Keratinocyte (primary cell): ENCODE results near the gene UBXN2A. TPM values are rescaled to one million over a fixed set of nuclear protein-coding genes. Genes with fewer than 3 reads are reported as not detected.

Experiments
- DNase-seq: peaks from one replicate; pipeline ENCODE4 v3.0.0-alpha.2; 2011; ENCODE audit warnings: low read depth, missing footprints, low spot score
- FAIRE-seq: peaks from 2 replicates; lab custom pipeline; 2011; peaks lifted over from hg19 to GRCh38; lab: Jason Lieb, UNC
- H2AFZ ChIP-seq: 2 replicates; pipeline ENCODE4 v1.6.0; 2012; ENCODE audit warnings: low read length, control low read depth, inconsistent platforms; ENCODE audit not compliant: control insufficient read depth
- H3K27ac ChIP-seq: 2 replicates; pipeline ENCODE4 v1.5.1; 2011; ENCODE audit warnings: low read length; ENCODE audit not compliant: control insufficient read depth, insufficient read depth
- H3K27me3 ChIP-seq: 3 replicates; pipeline ENCODE4 v1.6.0; 2011; ENCODE audit warnings: low read length; ENCODE audit not compliant: control insufficient read depth, insufficient read depth; ENCODE audit errors: extremely low read depth
- H3K36me3 ChIP-seq, 2 experiments: 2 replicates in 1 of 2; 3 replicates in 1 of 2; pipeline ENCODE4 v1.5.1; 2011; ENCODE audit warnings: low read length in 2 of 2, mild to moderate bottlenecking in 1 of 2; ENCODE audit not compliant: control insufficient read depth in 2 of 2, insufficient read depth in 2 of 2; ENCODE audit errors: extremely low read depth in 1 of 2
- H3K4me1 ChIP-seq: 3 replicates; pipeline ENCODE4 v1.5.1; 2011; ENCODE audit warnings: low read length; ENCODE audit not compliant: control insufficient read depth, insufficient read depth; ENCODE audit errors: extremely low read depth
- H3K4me2 ChIP-seq: 3 replicates; pipeline ENCODE4 v1.6.0; 2011; ENCODE audit warnings: low read depth, low read length; ENCODE audit not compliant: control insufficient read depth, insufficient read depth; ENCODE audit errors: extremely low read depth
- H3K4me3 ChIP-seq, 3 experiments: fragments of 200-600 bp in 1 of 3; sonication (generic) in 1 of 3; 2 replicates in 2 of 3; 3 replicates in 1 of 3; pipeline ENCODE4 v1.5.1; 2011 to 2016; ENCODE audit warnings: low read length in 3 of 3, mild to moderate bottlenecking in 3 of 3, control low read depth in 2 of 3, inconsistent platforms in 1 of 3, low read depth in 1 of 3, mixed read lengths in 1 of 3, mixed run types in 1 of 3, moderate library complexity in 1 of 3; ENCODE audit not compliant: control insufficient read depth in 2 of 3, insufficient read depth in 2 of 3; ENCODE audit errors: extremely low read depth in 1 of 3
- H3K79me2 ChIP-seq: 2 replicates; pipeline ENCODE4 v1.6.0; 2012; ENCODE audit warnings: low read length; ENCODE audit not compliant: control insufficient read depth, insufficient read depth
- H3K9ac ChIP-seq: 3 replicates; pipeline ENCODE4 v1.6.0; 2011; ENCODE audit warnings: low read length; ENCODE audit not compliant: control insufficient read depth, insufficient read depth; ENCODE audit errors: extremely low read depth
- H3K9me1 ChIP-seq: 3 replicates; pipeline ENCODE4 v1.6.0; 2011; ENCODE audit warnings: low read length; ENCODE audit not compliant: control insufficient read depth, insufficient read depth; ENCODE audit errors: extremely low read depth
- H3K9me3 ChIP-seq: 2 replicates; pipeline ENCODE4 v1.5.1; 2012; ENCODE audit warnings: low read depth, low read length; ENCODE audit not compliant: control insufficient read depth
- H4K20me1 ChIP-seq: 3 replicates; pipeline ENCODE4 v1.6.0; 2011; ENCODE audit warnings: low read length; ENCODE audit not compliant: control insufficient read depth, insufficient read depth; ENCODE audit errors: extremely low read depth
- EZH2 ChIP-seq: IDR thresholded peaks from one replicate; pipeline ENCODE4 v1.6.1; 2012; ENCODE audit warnings: inconsistent platforms, mild to moderate bottlenecking, low read length, moderate library complexity
- dilution Hi-C: fragments of 300-500 bp; cut with MboI; formaldehyde crosslinking; loops from one replicate; pipeline ENCODE4 v1.7.0; 2020; ENCODE audit warnings: low sequenced_read_pairs; ENCODE audit not compliant: extremely low pct_ligation_motif_present
- polyA plus RNA-seq, 5 experiments: library from polyadenylated mRNA; depleted of rRNA in 3 of 5; stranded (reverse) in 3 of 5; stranded (forward) in 1 of 5; unstranded in 1 of 5; fragments of >200 nt; gene quantifications; 1 replicate in 1 of 5; 2 replicates in 3 of 5; 3 replicates in 1 of 5; pipeline versions ENCODE4 v1.2.1 to v1.2.3, GENCODE V29; 2011 to 2012; ENCODE audit warnings: missing spikeins in 2 of 5, low read depth in 1 of 5, low replicate concordance in 1 of 5
- TF ChIP-seq, protein P1 (sequence below), 3 experiments: IDR thresholded peaks in 1 of 3; conservative IDR thresholded peaks in 1 of 3; optimal IDR thresholded peaks in 1 of 3; 2 replicates in 2 of 3; 3 replicates in 1 of 3; pipeline versions ENCODE3 to v1.5.1; 2011; ENCODE audit warnings: low read length in 3 of 3, mild to moderate bottlenecking in 3 of 3, moderate library complexity in 2 of 3, control low read depth in 1 of 3, inconsistent platforms in 1 of 3; ENCODE audit not compliant: insufficient read depth in 2 of 3; ENCODE audit errors: extremely low read depth in 1 of 3

The UBXN2A gene
- polyA plus RNA-seq, 1 donor (not counting 4 experiments of a cell fraction or from before 2014, with no cell fraction given), result 11.7 TPM

DNA sequence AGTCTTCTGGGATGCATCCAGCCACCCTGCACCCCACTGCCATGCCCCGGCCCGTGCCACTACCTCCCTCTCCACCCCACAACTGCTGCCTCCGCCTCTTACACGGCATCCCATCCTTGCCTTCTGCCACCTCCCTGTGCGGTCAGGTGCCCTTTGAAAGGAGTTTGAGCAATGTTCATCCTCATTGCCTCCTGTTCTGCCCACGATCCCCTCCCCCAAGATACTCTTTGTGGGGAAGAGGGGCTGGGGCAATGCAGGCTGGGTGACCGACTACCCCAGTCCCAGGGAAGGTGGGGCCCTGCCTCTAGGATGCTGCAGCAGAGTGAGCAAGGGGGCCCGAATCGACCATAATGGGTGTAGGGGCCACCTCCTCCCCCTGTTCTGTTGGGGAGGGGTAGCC lies 78.0 kb downstream of the UBXN2A start:
- Histone ChIP-seq H3K9ac (no peak overlapping the region), H3K79me2 (no peaks in the 10 kb centered on the region), H3K9me1 (no peaks in the 10 kb centered on the region), H3K4me1 (peaks cover 12% of the 10 kb centered on the region), H2AFZ (no peak overlapping the region), H3K4me3 (no peak overlapping the region), H3K36me3 (peaks cover 0 to 1% of the 10 kb centered on the region in 2 experiments), H3K4me2 (no peak overlapping the region), H4K20me1 (no peaks in the 10 kb centered on the region), H3K27ac (no peak overlapping the region), H3K9me3 (no peaks in the 10 kb centered on the region), H3K27me3 (peaks cover 1% of the 10 kb centered on the region)
- DNase-seq, result no peak
- no peak for TF ChIP-seq EZH2
- TF ChIP-seq, protein P1, sequence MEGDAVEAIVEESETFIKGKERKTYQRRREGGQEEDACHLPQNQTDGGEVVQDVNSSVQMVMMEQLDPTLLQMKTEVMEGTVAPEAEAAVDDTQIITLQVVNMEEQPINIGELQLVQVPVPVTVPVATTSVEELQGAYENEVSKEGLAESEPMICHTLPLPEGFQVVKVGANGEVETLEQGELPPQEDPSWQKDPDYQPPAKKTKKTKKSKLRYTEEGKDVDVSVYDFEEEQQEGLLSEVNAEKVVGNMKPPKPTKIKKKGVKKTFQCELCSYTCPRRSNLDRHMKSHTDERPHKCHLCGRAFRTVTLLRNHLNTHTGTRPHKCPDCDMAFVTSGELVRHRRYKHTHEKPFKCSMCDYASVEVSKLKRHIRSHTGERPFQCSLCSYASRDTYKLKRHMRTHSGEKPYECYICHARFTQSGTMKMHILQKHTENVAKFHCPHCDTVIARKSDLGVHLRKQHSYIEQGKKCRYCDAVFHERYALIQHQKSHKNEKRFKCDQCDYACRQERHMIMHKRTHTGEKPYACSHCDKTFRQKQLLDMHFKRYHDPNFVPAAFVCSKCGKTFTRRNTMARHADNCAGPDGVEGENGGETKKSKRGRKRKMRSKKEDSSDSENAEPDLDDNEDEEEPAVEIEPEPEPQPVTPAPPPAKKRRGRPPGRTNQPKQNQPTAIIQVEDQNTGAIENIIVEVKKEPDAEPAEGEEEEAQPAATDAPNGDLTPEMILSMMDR (optimal IDR thresholded peaks at IDR 0.05 in 1 of 3, IDR thresholded peaks at IDR 0.05 in 1 of 3, conservative IDR thresholded peaks at IDR 0.05 in 1 of 3; ENCODE audit: extremely low read depth in 1 of 3, insufficient read depth in 2 of 3, low read length in 3 of 3), result no peak
- dilution Hi-C loops, result no loop called here
- no peak for FAIRE-seq

DNA sequence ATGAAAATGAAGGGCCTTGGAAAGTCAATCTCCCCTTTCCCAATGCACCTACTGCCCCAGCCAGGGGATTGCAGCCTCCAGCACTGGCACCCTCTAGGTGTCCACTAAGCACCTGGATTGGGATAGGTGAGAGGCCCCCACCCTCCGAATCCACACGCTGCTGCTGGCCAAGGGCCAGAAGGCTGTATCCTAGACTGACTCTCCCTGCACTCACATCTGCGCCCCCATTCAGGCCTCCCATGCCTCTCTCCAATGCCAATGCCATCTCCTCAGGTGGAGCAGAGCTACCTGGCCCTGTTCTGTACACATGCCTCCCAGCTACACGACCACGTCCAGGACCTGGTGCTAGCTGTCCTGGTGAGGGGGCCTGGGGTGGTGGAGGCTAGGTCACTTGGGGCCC lies 79.5 kb downstream of the UBXN2A start:
- Histone ChIP-seq H3K36me3 (peaks cover 1 to 4% of the 10 kb centered on the region in 2 experiments), H4K20me1 (no peaks in the 10 kb centered on the region), H3K4me2 (no peak overlapping the region), H3K4me1 (peaks cover 12% of the 10 kb centered on the region), H3K79me2 (no peaks in the 10 kb centered on the region), H3K9me3 (no peaks in the 10 kb centered on the region), H3K9ac (no peak overlapping the region), H3K9me1 (no peaks in the 10 kb centered on the region), H2AFZ (no peak overlapping the region), H3K4me3 (no peak overlapping the region), H3K27me3 (no peaks in the 10 kb centered on the region), H3K27ac (no peak overlapping the region)
- TF ChIP-seq, protein P1 (optimal IDR thresholded peaks at IDR 0.05 in 1 of 3, IDR thresholded peaks at IDR 0.05 in 1 of 3, conservative IDR thresholded peaks at IDR 0.05 in 1 of 3; ENCODE audit: extremely low read depth in 1 of 3, insufficient read depth in 2 of 3, low read length in 3 of 3), result no peak
- TF ChIP-seq EZH2, result no peak
- FAIRE-seq (no peak), DNase-seq (no peak)
- dilution Hi-C loops, result no loop called here
